OCI-LY7 (cell line): ENCODE results near the gene USHBP1. TPM values are rescaled to one million over a fixed set of nuclear protein-coding genes. Genes with fewer than 3 reads are reported as not detected.
"Not testable (repeated sequence)": the region's sequence is repeated elsewhere in the genome, so short reads cannot be mapped to it uniquely, and the experiment has no call there.

Source experiments
- BruUV-seq: library from RNA; stranded (reverse); fragments of 400-500 nt; replicated peaks from 2 replicates; lab custom pipeline; 2021; lab: Mats Ljungman, UMichigan
- CTCF ChIA-PET: fragments of 300-600 bp; sonication (Branson Sonifier 250); formaldehyde crosslinking; loops from one replicate; lab custom pipeline; 2022; ENCODE audit warnings: antibody characterized with exemption; ENCODE audit not compliant: unreplicated experiment; lab: Charles Lee
- POLR2A ChIA-PET: fragments of 300-600 bp; sonication (Branson Sonifier 250); formaldehyde crosslinking; loops from one replicate; lab custom pipeline; 2022; ENCODE audit warnings: antibody characterized with exemption; lab: Charles Lee
- DNase-seq: peaks from one replicate; pipeline ENCODE4 v3.0.0-alpha.2; 2015; ENCODE audit warnings: low spot score
- H2AFZ ChIP-seq: fragments of 200-600 bp; sonication (generic), shearing (Covaris generic); 2 replicates; pipeline ENCODE4 v1.6.1; 2014; ENCODE audit warnings: mild to moderate bottlenecking, antibody characterized with exemption, low read length, moderate library complexity
- H3K27ac ChIP-seq: fragments of 200-600 bp; sonication (generic); 2 replicates; pipeline ENCODE4 v1.5.1; 2014; ENCODE audit warnings: mixed run types, low read depth, mild to moderate bottlenecking, moderate library complexity, low read length, inconsistent platforms; ENCODE audit not compliant: poor library complexity, severe bottlenecking
- H3K36me3 ChIP-seq: fragments of 200-600 bp; sonication (generic); 2 replicates; pipeline ENCODE4 v1.6.1; 2014; ENCODE audit warnings: mild to moderate bottlenecking, antibody characterized with exemption, low read length, moderate library complexity, mixed read lengths; ENCODE audit not compliant: insufficient read depth
- H3K4me1 ChIP-seq: fragments of 200-600 bp; sonication (generic); 2 replicates; pipeline ENCODE4 v1.5.1; 2014; ENCODE audit warnings: mild to moderate bottlenecking, low read length; ENCODE audit not compliant: insufficient read depth, poor library complexity, severe bottlenecking
- H3K4me2 ChIP-seq: fragments of 200-600 bp; sonication (generic); 2 replicates; pipeline ENCODE4 v1.6.1; 2014; ENCODE audit warnings: mild to moderate bottlenecking, low read length
- H3K4me3 ChIP-seq: fragments of 200-600 bp; sonication (generic); 2 replicates; pipeline ENCODE4 v1.5.1; 2014; ENCODE audit warnings: mild to moderate bottlenecking, low read depth, low read length; ENCODE audit not compliant: poor library complexity, severe bottlenecking
- H3K79me2 ChIP-seq: fragments of 200-600 bp; sonication (generic); 2 replicates; pipeline ENCODE4 v1.6.1; 2016; ENCODE audit warnings: low read depth, mild to moderate bottlenecking, low read length, moderate library complexity, mixed read lengths; ENCODE audit not compliant: insufficient read depth
- H3K9me2 ChIP-seq: fragments of 200-600 bp; sonication (generic); 2 replicates; pipeline ENCODE4 v1.6.1; 2016; ENCODE audit warnings: mild to moderate bottlenecking, low read length, mixed read lengths; ENCODE audit not compliant: insufficient read depth
- H3K9me3 ChIP-seq: fragments of 200-600 bp; sonication (generic); 2 replicates; pipeline ENCODE4 v1.6.1; 2014; ENCODE audit warnings: mild to moderate bottlenecking, mixed run types, low read length, mixed read lengths
- H4K20me1 ChIP-seq: fragments of 200-600 bp; sonication (generic); 2 replicates; pipeline ENCODE4 v1.6.1; 2014; ENCODE audit warnings: mild to moderate bottlenecking, antibody characterized with exemption, low read length, moderate library complexity, mixed read lengths; ENCODE audit not compliant: insufficient read depth
- EZH2phosphoT487 ChIP-seq: fragments of 200-600 bp; sonication (generic); IDR thresholded peaks from 2 replicates; pipeline ENCODE4 v1.6.1; 2018; ENCODE audit warnings: low read depth, borderline replicate concordance, mild to moderate bottlenecking, mixed run types, antibody characterized with exemption, low read length, moderate library complexity, mixed read lengths
- intact Hi-C: fragments of 100-400 bp; cut with micrococcal nuclease; formaldehyde crosslinking; loops from one replicate; pipeline ENCODE4 v1.10.0; 2022; ENCODE audit not compliant: unreplicated experiment
- total RNA-seq, 2 experiments: library from RNA; depleted of rRNA in 1 of 2; stranded (reverse); fragments of >200 nt in 1 of 2; shearing (Covaris generic) in 1 of 2; gene quantifications; 2 replicates each; pipeline ENCODE4 v1.2.3, GENCODE V29; 2014 to 2022
- TF ChIP-seq, protein P1 (sequence below): fragments of 200-600 bp; sonication (generic); conservative IDR thresholded peaks from 2 replicates; pipeline ENCODE4 v1.5.1; 2014; ENCODE audit warnings: mild to moderate bottlenecking, antibody characterized with exemption, low read length, moderate library complexity, mixed read lengths

The USHBP1 gene
- total RNA-seq, 2 experiments from 2014 or later, result 3.1 to 7.6 TPM

DNA sequence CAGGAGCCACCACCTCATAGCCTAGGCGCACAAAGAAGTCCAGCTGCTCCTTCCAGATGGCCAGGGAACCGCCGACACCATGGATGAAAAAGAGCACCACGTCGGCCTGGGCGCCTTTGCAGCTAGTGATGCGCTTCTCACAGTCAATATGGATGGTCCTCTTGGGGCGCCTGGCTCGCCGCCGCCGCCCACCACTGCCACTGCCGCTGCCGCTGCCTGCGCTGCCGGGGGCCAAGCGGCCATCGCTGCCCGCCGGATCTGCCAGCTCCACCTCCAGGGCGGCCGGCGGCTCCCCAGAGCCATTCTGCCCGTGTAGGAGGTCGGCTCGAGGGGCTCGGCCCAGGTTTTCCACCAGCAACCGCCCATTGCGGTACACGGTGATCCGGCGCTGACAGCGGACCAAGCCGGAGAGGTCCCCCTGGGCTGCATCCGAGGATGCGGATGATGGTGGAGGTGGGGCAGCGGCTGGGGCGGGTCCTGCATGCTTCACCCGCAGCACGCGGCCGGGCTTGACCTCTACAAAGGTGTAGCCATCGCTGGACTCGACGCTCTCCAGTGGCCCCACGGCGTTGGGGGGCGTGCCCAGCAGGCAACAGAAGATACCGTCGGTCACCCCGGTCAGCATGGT, 36.6 kb upstream of the USHBP1 start:
- BruUV-seq, result no TSS peak
- Histone ChIP-seq H3K4me2 (no peak overlapping the region), H3K27ac (no peak overlapping the region), H4K20me1 (no peaks in the 10 kb centered on the region), H3K9me2 (no peaks in the 10 kb centered on the region), H3K4me1 (peaks cover 36% of the 10 kb centered on the region), H3K9me3 (no peaks in the 10 kb centered on the region), H3K4me3 (no peak overlapping the region), H3K36me3 (peaks cover 27% of the 10 kb centered on the region), H3K79me2 (peaks cover under 1% of the 10 kb centered on the region; the same call in 1 of the 2 replicates), H2AFZ (no peak overlapping the region)
- DNase-seq, result no peak
- ChIA-PET CTCF (interaction anchor here (0.6 kb wide), 1 partner anchor 9 kb away, joined by 3 read pairs; no protein-coding TSS in a partner anchor), POLR2A (no interaction called here)
- TF ChIP-seq, protein P1, sequence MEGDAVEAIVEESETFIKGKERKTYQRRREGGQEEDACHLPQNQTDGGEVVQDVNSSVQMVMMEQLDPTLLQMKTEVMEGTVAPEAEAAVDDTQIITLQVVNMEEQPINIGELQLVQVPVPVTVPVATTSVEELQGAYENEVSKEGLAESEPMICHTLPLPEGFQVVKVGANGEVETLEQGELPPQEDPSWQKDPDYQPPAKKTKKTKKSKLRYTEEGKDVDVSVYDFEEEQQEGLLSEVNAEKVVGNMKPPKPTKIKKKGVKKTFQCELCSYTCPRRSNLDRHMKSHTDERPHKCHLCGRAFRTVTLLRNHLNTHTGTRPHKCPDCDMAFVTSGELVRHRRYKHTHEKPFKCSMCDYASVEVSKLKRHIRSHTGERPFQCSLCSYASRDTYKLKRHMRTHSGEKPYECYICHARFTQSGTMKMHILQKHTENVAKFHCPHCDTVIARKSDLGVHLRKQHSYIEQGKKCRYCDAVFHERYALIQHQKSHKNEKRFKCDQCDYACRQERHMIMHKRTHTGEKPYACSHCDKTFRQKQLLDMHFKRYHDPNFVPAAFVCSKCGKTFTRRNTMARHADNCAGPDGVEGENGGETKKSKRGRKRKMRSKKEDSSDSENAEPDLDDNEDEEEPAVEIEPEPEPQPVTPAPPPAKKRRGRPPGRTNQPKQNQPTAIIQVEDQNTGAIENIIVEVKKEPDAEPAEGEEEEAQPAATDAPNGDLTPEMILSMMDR, result no peak
- no peak for TF ChIP-seq EZH2phosphoT487
- intact Hi-C loops, result no loop called here

DNA sequence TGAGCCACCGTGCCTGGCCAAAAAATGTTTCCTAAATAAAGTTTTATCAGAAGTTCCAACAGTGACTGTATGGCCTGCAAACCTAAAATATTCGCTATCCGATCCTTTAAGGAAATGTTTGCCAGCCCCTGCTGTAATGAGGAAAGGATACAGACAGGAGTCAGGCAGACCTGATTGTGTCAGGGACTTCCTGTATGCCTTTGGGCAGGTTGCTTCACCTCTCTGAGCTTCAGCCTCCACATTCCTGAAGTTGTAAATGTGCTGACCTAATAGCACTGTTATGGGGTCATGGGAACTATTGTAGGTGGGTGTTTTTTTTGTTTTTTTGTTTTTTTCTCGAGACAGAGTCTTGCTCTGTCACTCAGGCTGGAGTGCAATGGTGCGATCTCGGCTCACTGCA, 32.4 kb upstream of the USHBP1 start:
- no peak for DNase-seq
- peaks cover 10% of the 10 kb centered on the region; the same call in 1 of the 2 replicates for H3K79me2 ChIP-seq
- H3K27ac ChIP-seq, result no peak overlapping the region
- intact Hi-C loops, result no loop called here
- BruUV-seq, result no TSS peak
- ChIA-PET CTCF (no interaction called here), POLR2A (no interaction called here)
- peaks cover 29% of the 10 kb centered on the region for H3K4me1 ChIP-seq
- no peaks in the 10 kb centered on the region for H4K20me1 ChIP-seq
- no peak overlapping the region for H3K4me2 ChIP-seq
- H3K4me3 ChIP-seq, result no peak overlapping the region
- H3K36me3 ChIP-seq, result peaks cover 30% of the 10 kb centered on the region
- H3K9me3 ChIP-seq, result no peaks in the 10 kb centered on the region
- TF ChIP-seq, protein P1, result no peak
- no peak for TF ChIP-seq EZH2phosphoT487
- H2AFZ ChIP-seq, result no peak overlapping the region
- no peaks in the 10 kb centered on the region for H3K9me2 ChIP-seq

DNA sequence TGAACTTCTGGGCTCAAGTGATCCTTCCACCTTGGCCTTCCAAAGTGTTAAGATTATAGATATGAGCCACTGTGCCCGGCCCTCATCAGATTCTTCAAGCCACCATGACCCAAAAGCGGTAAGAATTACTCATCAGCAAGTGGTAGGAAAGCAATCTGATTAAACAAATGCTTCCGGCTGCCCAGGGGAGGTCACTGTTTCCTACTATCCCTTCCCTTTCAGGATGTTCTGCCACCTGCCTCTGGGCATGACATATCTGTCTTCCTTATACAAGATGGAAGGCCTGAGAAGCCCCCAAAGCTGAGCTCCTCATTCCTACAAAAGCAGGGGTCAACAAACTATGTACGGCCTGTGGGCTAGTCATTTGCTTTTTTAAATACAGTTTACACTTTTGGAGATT, 31.7 kb upstream of the USHBP1 start:
- no peak overlapping the region for H3K27ac ChIP-seq
- peaks cover 10% of the 10 kb centered on the region; the same call in 1 of the 2 replicates for H3K79me2 ChIP-seq
- no peak for DNase-seq
- no peaks in the 10 kb centered on the region for H4K20me1 ChIP-seq
- ChIA-PET POLR2A (no interaction called here), CTCF (no interaction called here)
- no TSS peak for BruUV-seq
- no peaks in the 10 kb centered on the region for H3K9me3 ChIP-seq
- no peak overlapping the region for H3K4me2 ChIP-seq
- H3K36me3 ChIP-seq, result peaks cover 30% of the 10 kb centered on the region
- H2AFZ ChIP-seq, result no peak overlapping the region
- no peaks in the 10 kb centered on the region for H3K9me2 ChIP-seq
- H3K4me3 ChIP-seq, result no peak overlapping the region
- TF ChIP-seq EZH2phosphoT487, result no peak
- TF ChIP-seq, protein P1, result 0 out of 2 replicates have a peak, but pooled peaks have one; percentile 15
- H3K4me1 ChIP-seq, result peaks cover 27% of the 10 kb centered on the region
- intact Hi-C loops, result no loop called here

DNA sequence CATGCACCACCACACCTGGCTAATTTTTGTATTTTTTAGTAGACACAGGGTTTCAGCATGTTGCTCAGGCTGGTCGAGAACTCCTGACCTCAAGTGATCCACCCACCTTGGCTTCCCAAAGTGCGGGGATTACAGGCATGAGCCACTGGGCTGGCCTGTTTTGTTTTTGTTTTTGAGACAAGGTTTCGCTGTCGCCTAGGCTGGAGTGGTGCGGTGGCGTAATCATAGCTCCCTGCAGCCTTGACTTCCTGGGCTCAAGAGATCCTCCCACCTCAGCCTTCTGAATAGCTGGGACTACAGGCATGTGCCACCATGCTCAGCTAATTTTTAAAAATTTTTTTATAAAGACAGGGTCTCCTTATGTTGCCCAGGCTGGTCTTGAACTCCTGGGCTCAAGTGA, 31.0 kb upstream of the USHBP1 start:
- H4K20me1 ChIP-seq, BruUV-seq, H3K9me3 ChIP-seq, H3K79me2 ChIP-seq, H3K4me3 ChIP-seq, H3K9me2 ChIP-seq, DNase-seq, H3K4me2 ChIP-seq, CTCF ChIA-PET, H2AFZ ChIP-seq, H3K27ac ChIP-seq, intact Hi-C loops: not testable (repeated sequence)
- POLR2A ChIA-PET, result interaction anchor here (0.8 kb wide), 1 partner anchor 12 kb away, joined by 3 read pairs; no protein-coding TSS in a partner anchor
- H3K36me3 ChIP-seq, result peaks cover 30% of the 10 kb centered on the region
- H3K4me1 ChIP-seq, result peaks cover 27% of the 10 kb centered on the region
